Omental fat pad (tissue), 4 donors: ENCODE results near the gene ASNSD1. TPM values are rescaled to one million over a fixed set of nuclear protein-coding genes. Genes with fewer than 3 reads are reported as not detected.
"Not testable (repeated sequence)": the region's sequence is repeated elsewhere in the genome, so short reads cannot be mapped to it uniquely, and the experiment has no call there.

Source experiments
- ATAC-seq: fragments of 150-250 bp; one replicate; pipeline ENCODE4 v1.9.1; 2016; ENCODE audit warnings: mild to moderate bottlenecking, moderate library complexity; ENCODE audit not compliant: low FRiP score
- DNase-seq: peaks from one replicate; pipeline ENCODE4 v3.0.0-alpha.2; 2019; ENCODE audit warnings: low spot score
- CTCF ChIP-seq, 3 donors: fragments of 450-650 bp; IDR thresholded peaks; one replicate each; pipeline ENCODE4 v1.5.1; 2016 to 2017; ENCODE audit warnings: antibody characterized with exemption in 3 of 3, mild to moderate bottlenecking in 3 of 3, moderate library complexity in 2 of 3
- total RNA-seq, 4 donors: library from RNA; depleted of rRNA; stranded (reverse); fragments of >200 nt; gene quantifications; one replicate each; pipeline ENCODE4 v1.1.0, GENCODE V29; 2016

ASNSD1 gene
- total RNA-seq, 4 donors from 2014 or later, result 46.0 to 61.8 (median 50.3) TPM

GRCh38 chr2:189685540-189686229 is 24.4 kb downstream of the ASNSD1 start:
- ATAC-seq (no peak), DNase-seq (no peak)
- TF ChIP-seq CTCF (IDR thresholded peaks at IDR 0.05), result no peak

GRCh38 chr2:189687796-189688195 is 26.5 kb downstream of the ASNSD1 start:
- not testable (repeated sequence) for ATAC-seq

GRCh38 chr2:189696223-189696622 is 35.0 kb downstream of the ASNSD1 start:
- no peak for TF ChIP-seq CTCF (IDR thresholded peaks at IDR 0.05)
- DNase-seq (no peak), ATAC-seq (no peak)

More at GRCh38 chr2:189687796-189688195, 26.5 kb downstream of the ASNSD1 start:
- DNase-seq, result not testable (repeated sequence)

- DNase-seq (no peak), ATAC-seq (peak; percentile 75)
- no peak for TF ChIP-seq CTCF (IDR thresholded peaks at IDR 0.05)
Observed at GRCh38 chr2:189698020-189698887, 37.0 kb downstream of the ASNSD1 start.

- DNase-seq (no peak), ATAC-seq (no peak)
- TF ChIP-seq CTCF (IDR thresholded peaks at IDR 0.05), result no peak
Observed at GRCh38 chr2:189700681-189701080, 39.4 kb downstream of the ASNSD1 start.

GRCh38 chr2:189702071-189702470 is 40.8 kb downstream of the ASNSD1 start:
- DNase-seq, result no peak
- no peak for TF ChIP-seq CTCF (IDR thresholded peaks at IDR 0.05)
- ATAC-seq, result no peak

- no peak for ATAC-seq
- no peak for DNase-seq
- no peak for TF ChIP-seq CTCF (IDR thresholded peaks at IDR 0.05)
Observed at GRCh38 chr2:189709501-189710221, 48.4 kb downstream of the ASNSD1 start.

GRCh38 chr2:189717593-189717992 is 56.3 kb downstream of the ASNSD1 start:
- ATAC-seq, DNase-seq: not testable (repeated sequence)
